ENCODE data around the gene NRXN2.

NRXN2 gene

DNA sequence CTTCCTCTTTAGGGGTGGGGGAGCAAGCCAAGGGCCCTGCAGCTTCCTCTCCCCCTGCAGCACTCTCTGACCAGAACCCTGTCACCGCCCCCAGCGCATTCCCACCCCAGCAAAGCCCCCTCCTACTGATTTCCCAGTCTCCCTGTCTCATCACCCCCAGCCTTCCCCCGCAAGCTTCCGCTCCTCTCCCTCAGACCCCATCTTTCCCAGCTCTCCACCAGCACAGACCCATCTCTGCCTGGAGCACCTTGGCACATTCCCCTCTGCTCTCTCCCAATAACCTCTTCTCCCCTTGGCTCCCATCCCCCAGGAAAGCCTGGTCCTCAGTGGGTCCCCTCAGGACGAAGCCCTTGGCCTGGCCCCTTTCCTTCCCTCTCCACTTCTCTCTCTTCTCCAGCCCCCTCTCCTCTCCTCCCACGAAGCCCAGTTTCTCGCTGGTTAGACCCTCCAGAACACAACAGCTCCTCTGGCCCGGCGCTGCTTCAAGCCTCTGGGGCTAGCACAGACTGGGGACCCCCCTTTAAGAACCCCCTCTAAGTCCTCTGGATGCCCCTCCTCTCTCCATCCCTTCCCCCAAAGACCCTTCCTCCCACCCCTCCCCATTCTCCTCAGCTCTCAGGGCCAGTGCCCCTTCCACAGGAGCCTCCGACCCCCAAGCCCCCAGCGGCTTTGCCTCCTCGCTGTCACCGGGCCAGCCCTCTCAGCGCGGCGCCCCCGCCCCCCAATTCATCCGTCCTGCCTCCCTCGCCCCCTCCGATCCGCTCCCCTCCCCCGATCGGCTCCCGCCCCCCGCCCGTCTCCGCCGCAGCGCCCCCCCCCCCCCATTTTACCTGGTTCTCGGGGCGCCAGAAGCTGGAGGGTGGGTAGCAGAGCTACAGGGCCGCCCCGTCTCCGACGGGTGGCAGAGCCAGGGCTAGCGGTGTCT lies 594 bp downstream of the NRXN2 start:
- no peak for DNase-seq (ENCODE audit: extremely low read depth in 1 of 2, low read depth in 1 of 2)

DNA sequence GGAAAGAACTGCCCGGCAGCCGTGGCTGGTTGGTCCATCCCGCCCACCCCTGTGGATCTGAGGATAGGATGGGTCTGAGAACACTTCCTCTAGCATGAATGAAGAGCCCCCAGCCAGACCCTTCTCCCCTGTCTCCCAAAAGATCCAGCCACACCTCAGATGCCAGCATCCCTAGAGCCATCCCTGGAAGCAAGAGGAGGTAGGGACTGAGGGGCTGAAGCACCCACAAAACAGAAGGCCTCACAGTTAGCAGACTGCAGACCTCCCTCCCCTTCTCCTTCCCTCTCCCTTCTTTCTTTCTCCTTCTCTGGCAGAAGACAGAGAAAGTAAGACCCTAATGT lies 1.7 kb downstream of the NRXN2 start:
- no peak for DNase-seq (ENCODE audit: extremely low read depth in 1 of 2, low read depth in 1 of 2)

DNA sequence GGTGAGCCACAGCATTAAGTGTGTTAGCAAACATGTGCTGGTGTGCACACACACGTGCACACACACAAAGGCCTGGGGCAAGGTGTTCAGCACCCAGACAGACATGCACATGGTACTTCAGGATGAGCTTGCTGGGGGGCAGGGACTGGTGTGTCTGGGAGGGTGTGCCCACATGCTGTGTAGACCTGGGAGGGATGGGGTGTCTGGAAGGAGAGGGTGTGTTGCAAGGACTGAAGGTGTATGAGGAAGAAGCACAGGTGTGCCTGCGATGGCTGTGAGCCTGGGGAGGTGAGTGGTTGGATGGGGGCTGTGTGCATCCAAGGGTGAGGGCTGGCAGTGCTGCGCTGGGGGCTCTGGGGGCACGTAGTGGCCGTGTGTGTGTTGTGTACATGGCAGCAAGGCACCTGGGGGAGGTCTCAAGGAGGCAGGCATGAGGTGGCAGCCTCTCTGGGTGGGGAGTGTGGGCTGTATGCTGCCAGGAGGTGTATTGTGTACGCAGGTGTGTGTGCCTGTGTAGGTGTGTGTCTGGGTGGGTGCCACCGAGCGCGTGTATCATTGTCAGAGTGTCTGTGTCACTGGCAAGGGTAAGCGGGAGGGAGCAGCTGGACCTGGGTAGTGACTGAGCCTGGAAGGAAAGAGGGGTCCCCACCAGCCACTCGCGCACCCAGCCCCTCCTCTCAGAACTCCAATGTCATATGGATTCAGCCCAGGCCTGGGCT lies 2.2 kb downstream of the NRXN2 start:
- DNase-seq (ENCODE audit: extremely low read depth in 1 of 2, low read depth in 1 of 2): no peak

DNA sequence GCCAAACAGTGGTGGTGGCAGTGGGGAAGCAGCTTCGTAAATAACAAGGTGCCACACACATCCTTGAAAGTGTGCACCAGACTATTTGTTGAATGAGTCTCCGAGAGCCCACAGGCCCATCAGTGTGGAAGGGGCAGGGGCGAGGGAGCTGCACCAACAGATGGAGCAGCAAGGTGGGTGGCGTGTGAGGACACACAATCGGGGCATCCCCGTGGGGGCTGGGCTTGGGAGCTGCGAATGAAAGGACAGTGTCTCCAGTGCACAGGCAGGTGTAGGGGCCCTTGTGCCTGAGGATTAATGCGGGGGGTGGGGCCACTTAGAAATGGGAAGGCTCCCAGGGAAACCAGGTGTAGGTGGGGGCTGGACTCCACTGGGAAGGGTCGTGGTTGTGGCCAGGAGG lies 2.8 kb downstream of the NRXN2 start:
- no peak for DNase-seq (ENCODE audit: extremely low read depth in 1 of 2, low read depth in 1 of 2)

DNA sequence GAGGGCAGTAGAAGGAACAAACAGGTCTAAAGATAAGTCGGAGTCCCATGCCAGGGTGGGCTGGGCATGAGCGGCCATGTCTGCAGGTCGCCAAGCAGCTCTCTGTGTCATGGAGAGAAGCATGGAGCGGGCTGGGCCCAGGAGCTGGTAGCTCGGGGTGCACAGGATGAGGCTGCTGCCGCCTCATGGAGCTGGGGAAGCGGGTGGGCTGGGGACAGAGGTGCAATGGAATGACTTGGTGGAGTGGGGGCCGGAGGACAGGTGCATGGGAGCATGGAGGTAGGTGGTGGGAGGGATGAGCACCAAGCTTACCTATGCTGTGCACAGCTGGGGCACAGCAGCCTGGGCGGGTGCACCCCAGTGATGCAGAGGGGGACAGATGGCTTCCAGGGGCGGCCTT lies 3.6 kb downstream of the NRXN2 start:
- no peak for DNase-seq (ENCODE audit: extremely low read depth in 1 of 2, low read depth in 1 of 2)

DNA sequence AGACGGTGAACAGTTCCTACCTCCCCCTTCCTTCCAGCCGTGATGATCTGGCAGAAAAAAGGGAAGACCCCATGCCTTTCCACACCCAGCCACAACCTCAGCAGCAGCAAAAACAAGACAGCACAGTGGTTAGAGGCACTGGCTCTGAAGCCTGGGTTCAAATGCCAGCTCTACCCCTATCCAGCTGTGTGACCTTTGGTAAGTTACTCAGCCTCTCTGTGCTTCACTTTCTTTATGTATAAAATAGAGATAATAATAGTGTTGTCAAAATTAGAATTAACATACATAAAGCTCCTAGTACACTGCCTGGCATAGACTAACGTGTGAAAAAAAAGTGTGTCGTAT lies 4.2 kb downstream of the NRXN2 start:
- DNase-seq (ENCODE audit: extremely low read depth in 1 of 2, low read depth in 1 of 2): no peak

DNA sequence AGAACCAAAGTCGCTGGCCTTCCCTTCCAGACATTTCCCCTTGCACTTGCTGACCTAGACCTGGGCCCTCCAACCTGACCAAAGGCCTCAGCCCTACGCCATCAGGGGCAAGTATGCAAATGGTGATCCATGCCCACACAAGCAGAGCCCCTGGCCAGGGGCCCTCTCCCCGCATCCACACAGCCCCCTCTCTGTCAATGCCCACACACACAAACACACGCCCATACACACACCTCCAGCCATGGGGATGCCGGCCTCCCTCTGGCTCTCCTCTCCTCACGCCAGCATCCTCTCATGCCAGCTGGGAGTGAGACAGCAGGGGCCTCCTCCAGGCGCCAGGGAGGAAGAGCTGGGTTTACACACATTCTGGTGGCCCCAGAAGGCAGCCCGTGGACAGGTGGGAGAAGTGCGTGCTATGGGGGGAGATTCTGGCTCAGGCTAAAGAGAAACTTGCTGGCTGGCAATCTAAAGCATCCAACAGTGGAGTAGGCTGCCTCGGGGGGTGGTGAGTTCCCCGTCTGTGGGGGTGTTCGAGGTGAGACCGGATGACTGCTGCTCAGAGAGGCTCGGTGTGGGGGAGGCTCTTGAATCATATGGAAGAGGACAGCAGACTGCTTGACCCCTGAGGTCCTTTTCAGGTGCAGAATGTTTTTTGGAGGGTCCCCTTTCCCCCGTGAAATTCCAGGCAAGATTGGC lies 4.8 kb downstream of the NRXN2 start:
- no peak for DNase-seq (ENCODE audit: extremely low read depth in 1 of 2, low read depth in 1 of 2)

DNA sequence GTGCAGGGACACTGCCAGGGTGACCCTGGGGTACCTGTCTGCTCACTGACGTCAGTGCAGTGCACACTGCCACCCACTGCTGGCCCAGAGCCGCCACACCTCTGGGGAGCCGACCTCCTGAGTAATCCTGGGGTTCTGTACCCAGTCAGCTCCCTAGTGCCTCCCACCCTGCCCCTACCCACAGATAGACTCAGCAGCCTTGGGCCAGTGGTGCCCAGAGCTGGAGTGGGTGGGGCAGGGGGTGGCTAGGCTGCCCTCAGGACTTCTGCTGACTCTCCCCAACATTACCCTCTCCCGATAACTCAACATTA lies 5.8 kb downstream of the NRXN2 start:
- no peak for DNase-seq (ENCODE audit: extremely low read depth in 1 of 2, low read depth in 1 of 2)

DNA sequence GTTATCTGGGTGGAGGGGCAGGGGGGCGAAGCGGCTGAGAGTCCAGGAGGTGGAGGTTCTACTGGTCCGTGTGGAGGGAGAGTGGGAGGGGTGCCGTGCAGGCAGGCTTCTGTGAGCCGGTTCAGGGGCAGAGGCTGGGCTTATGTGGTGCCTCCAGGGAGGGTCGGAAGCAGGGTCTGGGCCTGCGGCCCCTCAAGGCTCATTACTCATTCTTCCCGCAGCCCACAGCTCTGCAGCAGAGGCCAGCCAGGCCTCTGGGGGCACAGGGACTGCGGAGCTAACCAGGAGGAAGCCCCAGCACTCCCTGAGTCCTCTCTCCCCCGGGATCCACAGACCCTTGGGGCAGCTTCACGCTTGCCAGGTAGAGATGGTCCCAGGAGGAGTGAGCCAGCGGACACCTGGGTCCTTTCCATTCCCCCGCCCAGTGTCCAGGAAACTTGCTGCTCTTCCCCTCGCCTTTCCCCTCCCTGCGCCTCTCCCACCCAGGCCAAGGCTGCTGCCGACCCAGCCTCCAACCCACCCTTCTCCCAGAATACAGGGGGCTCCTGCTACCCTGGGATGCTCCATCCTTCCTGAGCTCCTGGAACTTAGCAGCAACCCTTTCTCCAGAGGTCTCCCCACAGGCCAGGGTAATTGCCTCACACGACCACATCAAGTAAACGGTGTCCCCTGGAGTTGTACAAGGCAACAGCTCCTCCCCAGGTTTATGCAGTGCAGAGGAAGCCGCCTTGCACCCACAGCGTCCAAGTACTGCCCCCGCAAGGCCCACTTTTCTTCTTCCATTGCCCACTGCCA lies 6.3 kb downstream of the NRXN2 start:
- DNase-seq (ENCODE audit: extremely low read depth in 1 of 2, low read depth in 1 of 2): no peak

DNA sequence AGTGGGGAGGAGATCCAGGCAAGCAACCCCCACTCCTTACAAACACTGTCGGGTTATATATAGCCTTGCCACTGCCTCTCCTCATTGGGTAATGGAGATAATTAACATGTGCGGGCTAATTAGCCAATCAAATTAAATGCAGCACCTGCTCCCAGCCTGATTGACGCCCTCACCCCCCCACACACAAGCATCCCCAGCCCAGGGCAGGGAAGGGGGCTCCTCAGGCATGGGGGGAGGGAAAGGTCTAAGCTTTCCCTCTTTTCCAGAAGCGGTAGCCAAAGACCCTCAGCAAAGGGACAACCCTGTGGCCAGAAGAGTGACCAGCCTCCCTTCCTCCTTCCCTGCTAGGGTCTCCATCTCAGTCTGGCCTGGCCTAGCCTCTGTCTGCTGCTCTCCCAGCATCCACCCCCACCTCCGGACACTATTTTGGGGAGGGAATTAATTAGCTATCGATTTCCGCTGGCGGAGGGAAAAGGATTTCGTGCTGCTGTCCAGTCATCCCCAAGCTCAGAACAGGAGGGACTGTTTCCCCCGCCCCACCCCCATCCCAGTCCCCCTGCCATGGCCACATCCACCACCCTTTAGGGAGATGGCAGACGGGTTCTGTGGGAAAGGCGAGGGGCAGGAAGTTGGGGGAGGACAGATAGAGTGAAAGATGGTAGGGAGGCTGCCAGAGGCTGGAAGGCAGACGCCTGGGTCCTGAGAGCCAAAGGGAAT lies 7.1 kb downstream of the NRXN2 start:
- DNase-seq (ENCODE audit: extremely low read depth in 1 of 2, low read depth in 1 of 2): no peak

DNA sequence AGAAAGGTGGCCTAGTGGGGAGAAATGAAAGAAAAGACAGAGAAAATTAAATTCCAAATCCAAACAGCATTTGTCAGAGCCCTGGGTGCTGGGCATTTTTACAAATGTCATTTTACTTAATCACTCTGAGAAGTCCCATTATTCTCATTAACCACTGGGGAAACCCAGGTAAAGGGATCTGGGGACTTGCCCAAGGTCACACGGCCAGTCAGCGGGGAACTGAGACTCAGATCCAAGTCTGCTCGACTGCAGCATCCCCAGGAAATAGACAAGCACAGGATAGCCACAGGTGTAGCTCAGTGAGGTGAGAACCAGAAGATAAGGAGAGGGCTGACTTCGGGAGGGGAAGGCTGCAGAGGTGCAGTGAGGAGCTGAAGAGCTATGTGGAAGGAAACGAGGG lies 7.9 kb downstream of the NRXN2 start:
- no peak for DNase-seq (ENCODE audit: extremely low read depth in 1 of 2, low read depth in 1 of 2)

DNA sequence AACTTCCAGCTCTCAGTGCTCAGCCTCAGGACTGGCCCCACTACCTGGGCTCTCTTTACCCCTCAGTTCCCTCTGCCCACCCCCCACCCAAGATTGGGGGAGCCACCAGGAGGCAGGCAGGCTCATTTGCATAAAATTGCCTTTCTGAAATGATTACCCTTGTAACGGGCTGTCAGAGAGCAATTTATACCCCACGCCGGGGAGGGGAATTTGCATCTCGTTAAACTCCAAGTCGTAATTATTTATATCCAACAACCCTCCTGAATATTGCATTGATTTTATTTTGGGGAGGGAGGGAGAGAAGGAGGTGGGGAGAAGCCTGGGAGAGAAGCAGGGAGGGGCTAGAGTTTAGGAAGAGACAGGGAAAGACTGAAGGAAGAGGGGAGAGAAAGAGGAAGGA lies 8.3 kb downstream of the NRXN2 start:
- DNase-seq (ENCODE audit: extremely low read depth in 1 of 2, low read depth in 1 of 2): no peak

DNA sequence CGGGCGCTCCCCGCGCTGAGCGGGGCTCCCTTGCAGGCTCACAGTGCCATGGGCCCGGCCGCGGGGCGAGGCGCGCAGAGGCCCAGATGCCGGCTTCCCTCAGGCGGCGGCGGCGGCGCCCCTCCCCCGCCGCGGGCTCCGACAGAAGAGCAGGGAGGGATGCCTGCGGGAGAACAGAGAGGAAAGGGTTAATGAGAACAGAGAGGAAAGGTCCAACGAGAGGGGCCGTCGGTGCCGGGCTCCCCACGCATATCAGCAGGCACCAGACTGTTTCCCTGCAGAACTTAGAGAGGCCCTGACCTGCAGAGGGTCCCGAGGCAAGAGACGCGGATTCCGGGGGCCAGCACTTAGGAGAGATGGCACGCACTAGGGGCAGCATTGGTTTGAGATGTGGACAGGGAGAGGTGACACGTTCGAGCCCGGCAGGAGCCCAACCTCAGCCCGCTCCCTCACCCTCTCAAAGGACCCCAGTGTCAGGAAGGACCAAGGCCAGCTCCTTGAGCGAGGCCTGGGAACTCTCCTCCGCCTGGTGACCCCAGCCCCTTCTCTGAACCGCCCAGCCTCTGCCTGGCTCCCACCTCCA lies 9.1 kb downstream of the NRXN2 start:
- no peak for DNase-seq (ENCODE audit: extremely low read depth in 1 of 2, low read depth in 1 of 2)

DNA sequence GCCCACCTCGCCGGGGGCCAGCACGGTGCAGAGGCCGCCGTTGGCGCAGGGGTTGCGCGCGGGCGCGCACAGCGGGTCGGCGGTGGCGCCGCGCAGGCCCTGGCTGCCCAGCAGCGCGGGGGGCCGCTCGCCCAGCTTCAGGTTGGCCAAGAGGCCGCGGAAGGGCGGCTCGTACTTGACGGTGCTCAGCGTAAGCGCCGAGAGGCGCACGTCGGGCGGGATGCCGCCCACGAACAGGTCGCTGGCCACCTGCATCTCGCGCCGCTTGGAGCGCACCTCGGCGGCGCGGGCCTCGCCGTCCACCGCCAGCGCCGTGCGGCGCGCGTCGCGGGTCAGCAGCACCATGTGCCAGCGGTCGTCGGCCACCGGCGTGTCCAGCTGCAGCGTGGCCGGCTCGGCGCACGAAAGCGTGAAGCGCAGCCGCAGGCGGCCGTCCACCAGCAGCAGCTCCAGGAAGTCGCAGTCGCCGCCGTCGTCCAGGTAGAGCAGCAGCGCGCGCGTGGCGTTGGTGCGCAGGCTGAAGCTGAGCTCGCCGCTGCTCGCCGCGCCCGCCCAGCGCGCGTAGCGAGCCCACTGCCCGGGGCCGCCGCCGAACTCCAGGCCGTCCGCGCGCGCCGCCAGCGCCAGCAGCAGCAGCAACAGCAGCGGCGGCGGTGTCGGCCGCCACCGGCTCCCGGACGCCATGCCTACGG lies 9.8 kb downstream of the NRXN2 start:
- DNase-seq (ENCODE audit: extremely low read depth in 1 of 2, low read depth in 1 of 2): no peak

DNA sequence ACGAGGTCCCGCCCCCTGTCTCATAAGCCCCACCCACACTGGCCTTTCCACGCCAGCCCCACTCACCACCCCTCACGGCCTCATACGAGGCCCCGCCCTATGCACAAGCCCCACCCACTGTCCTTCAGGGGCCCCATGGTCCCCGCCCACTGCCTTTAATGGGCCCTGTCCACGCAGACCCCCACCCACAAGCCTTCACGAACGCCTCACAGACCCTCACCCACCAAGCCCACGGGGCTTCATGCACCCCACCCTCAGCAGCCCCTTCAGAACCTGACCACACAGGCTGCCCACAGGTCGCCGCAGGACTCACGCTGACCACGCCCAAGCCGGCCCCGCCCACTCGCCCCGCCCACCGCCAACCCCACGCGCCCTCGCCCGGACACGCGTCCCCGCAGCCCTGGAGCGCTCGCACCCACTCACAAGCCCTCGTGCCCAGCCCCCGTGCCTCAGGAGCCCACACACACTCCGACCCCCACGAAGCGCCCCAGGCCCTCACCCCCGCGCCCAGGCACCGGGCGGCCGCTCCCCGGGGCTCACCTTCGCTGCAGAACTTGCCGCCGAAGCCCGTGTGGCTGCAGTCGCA lies 10.5 kb downstream of the NRXN2 start:
- DNase-seq (ENCODE audit: extremely low read depth in 1 of 2, low read depth in 1 of 2): no peak

DNA sequence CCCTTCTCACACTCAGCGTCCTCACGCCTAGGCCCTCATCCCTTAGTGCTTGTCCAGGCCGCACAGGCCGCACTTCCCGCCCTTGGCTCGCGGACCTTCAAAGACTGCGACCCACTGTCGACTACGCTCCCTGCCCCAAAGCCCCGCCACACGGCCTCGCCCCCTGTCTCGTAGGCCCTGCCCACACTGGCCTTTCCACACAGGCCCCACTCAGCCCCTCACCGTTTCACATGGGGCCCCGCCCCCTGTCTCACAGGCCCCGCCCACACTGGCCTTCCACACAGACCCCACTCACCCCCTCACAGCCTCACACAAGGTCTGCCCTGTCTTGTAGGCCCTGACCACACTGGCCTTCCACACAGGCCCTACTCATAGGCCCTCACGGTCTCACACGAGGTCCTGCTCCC lies 11.0 kb downstream of the NRXN2 start:
- DNase-seq (ENCODE audit: extremely low read depth in 1 of 2, low read depth in 1 of 2): no peak

DNA sequence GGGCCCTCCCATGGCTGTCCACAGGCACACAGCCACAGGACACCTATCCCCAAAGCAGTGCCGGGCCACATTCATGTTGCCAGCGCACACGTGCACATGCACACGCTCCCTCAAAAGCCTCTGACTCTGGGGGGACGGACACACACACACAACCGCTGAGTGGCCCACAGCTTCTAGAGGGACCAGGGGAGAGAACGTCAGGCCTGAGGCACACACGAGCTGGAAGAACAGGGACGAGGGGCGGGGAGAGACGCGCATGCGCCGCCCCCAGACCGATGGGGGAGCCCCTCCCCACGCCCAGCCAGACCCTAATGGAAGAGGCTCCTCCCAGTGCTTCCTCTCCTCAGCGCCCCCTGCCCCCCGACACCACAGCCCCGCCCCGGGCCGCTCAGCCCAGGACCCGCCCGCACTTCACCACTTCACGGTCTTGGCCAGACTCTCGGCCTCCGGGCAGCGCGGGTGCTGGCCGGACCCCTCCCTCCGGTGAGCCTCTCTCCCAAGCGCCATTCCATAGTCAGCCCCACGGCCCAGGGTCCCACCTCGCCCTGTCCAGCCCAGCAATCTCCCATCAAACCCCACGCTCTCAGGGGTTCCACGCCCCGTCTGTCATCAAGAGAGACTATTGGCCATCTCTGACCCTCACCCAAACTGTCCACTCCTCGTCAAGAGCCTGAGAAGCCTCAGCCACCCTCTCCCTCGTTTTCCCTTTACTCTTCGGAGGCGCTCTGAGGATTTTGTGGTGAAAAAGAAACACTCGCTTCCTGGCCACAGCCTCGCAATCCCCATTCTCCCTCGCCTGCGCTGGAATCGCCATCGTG lies 11.7 kb downstream of the NRXN2 start:
- no peak for DNase-seq (ENCODE audit: extremely low read depth in 1 of 2, low read depth in 1 of 2)

DNA sequence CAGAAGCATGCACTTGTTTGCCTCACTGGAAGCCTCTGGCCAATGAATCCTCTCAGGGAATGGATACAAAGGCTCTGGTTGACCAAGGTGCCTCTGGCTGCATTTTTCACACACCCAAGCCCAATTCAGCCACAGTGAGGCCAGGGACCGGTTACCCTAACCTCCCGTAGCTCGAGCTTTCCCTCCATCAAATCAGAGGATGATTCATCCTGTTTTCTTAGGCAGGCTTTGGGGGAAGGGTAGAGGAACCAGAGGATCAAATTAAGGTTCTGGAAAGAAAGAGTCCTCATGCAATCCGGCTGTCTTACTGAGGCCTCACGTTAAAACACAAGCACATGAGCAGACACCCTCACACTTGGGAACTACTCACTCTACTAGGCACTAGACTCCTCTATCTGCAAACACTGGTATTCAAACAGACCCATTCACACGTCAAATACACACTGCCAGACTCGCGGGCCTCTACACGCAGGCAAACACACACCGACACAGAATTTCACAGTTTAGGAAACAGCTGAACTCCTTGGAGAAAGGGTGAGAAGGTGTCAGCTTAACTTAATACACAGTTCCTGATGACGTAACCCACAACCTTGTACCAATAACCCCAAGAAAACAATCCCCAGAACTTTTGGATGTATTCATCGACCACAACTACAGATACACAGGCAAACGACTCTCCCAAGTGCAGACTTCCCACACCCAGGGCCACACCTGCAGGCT lies 12.4 kb downstream of the NRXN2 start:
- no peak for DNase-seq (ENCODE audit: extremely low read depth in 1 of 2, low read depth in 1 of 2)
